Measurements from ENCODE around the gene PPP4R3A. TPM values are rescaled to one million over a fixed set of nuclear protein-coding genes. Genes with fewer than 3 reads are reported as not detected.

The PPP4R3A gene
- total RNA-seq: 76.2 TPM

- peak; percentile 79 to 95 for DNase-seq (ENCODE audit: low spot score in 2 of 2)
- intact Hi-C loops (cut with DNase I): loop anchor here (1.0 to 10.0 kb wide), 6 partner anchors 63 to 1282 kb away; partner anchors contain the start of genes ATXN3, CPSF2, GOLGA5 and NDUFB1
- H3K27ac ChIP-seq: peak within 1 kb of the TSS; percentile 96 to 100
- no peaks in the 10 kb centered on the region for H3K36me3 ChIP-seq
- H3K9me3 ChIP-seq: no peaks in the 10 kb centered on the region
- no peaks in the 10 kb centered on the region for H3K27me3 ChIP-seq
- peaks cover 0 to 19% of the 10 kb centered on the region in 2 donors for H3K4me1 ChIP-seq
- no peak for TF ChIP-seq CTCF (IDR thresholded peaks at IDR 0.05)
- H3K4me3 ChIP-seq: peak within 1 kb of the TSS; percentile 91 to 99
Measured at GRCh38 chr14:91510171-91511042, at the start of gene PPP4R3A. PPP4R3A (minus strand) TSS chr14:91510310; CDS start chr14:91509647, 663 bp downstream.

GRCh38 chr14:91555531-91555930 lies 45.4 kb upstream of the PPP4R3A start:
- H3K4me1 ChIP-seq: no peaks in the 10 kb centered on the region
- no peaks in the 10 kb centered on the region for H3K36me3 ChIP-seq
- intact Hi-C loops (cut with DNase I): no loop called here
- no peak overlapping the region for H3K27ac ChIP-seq
- TF ChIP-seq CTCF (IDR thresholded peaks at IDR 0.05): no peak
- H3K9me3 ChIP-seq: no peaks in the 10 kb centered on the region
- DNase-seq (ENCODE audit: low spot score in 2 of 2): no peak
- H3K27me3 ChIP-seq: no peaks in the 10 kb centered on the region
- no peak overlapping the region for H3K4me3 ChIP-seq

- no peaks in the 10 kb centered on the region for H3K36me3 ChIP-seq
- intact Hi-C loops (cut with DNase I): no loop called here
- H3K4me1 ChIP-seq: no peaks in the 10 kb centered on the region
Measured at GRCh38 chr14:91554535-91555332, 44.6 kb upstream of the PPP4R3A start.

GRCh38 chr14:91548108-91548507 lies 38.0 kb upstream of the PPP4R3A start:
- H3K4me1 ChIP-seq: no peaks in the 10 kb centered on the region
- H3K36me3 ChIP-seq: no peaks in the 10 kb centered on the region
- DNase-seq (ENCODE audit: low spot score in 2 of 2): no peak
- H3K4me3 ChIP-seq: no peak overlapping the region
- intact Hi-C loops (cut with DNase I): no loop called here
- no peaks in the 10 kb centered on the region for H3K27me3 ChIP-seq
- no peaks in the 10 kb centered on the region for H3K9me3 ChIP-seq
- no peak for TF ChIP-seq CTCF (IDR thresholded peaks at IDR 0.05)
- no peak overlapping the region for H3K27ac ChIP-seq

More at GRCh38 chr14:91554535-91555332, 44.6 kb upstream of the PPP4R3A start:
- no peak overlapping the region for H3K27ac ChIP-seq
- no peaks in the 10 kb centered on the region for H3K27me3 ChIP-seq
- no peak overlapping the region for H3K4me3 ChIP-seq
- H3K9me3 ChIP-seq: no peaks in the 10 kb centered on the region
- no peak for TF ChIP-seq CTCF (IDR thresholded peaks at IDR 0.05)
- DNase-seq (ENCODE audit: low spot score in 2 of 2): no peak

GRCh38 chr14:91545946-91546716 lies 36.0 kb upstream of the PPP4R3A start:
- H3K27ac ChIP-seq: no peak overlapping the region
- no peak for TF ChIP-seq CTCF (IDR thresholded peaks at IDR 0.05)
- no peaks in the 10 kb centered on the region for H3K4me1 ChIP-seq
- peaks cover 0 to 8% of the 10 kb centered on the region in 2 donors for H3K9me3 ChIP-seq
- H3K27me3 ChIP-seq: no peaks in the 10 kb centered on the region
- no peaks in the 10 kb centered on the region for H3K36me3 ChIP-seq
- intact Hi-C loops (cut with DNase I): no loop called here
- H3K4me3 ChIP-seq: no peak overlapping the region
- DNase-seq (ENCODE audit: low spot score in 2 of 2): no peak
